ENCODE results near the gene SAMHD1.
"Not testable (repeated sequence)": the region's sequence is repeated elsewhere in the genome, so short reads cannot be mapped to it uniquely, and the experiment has no call there.

DNA sequence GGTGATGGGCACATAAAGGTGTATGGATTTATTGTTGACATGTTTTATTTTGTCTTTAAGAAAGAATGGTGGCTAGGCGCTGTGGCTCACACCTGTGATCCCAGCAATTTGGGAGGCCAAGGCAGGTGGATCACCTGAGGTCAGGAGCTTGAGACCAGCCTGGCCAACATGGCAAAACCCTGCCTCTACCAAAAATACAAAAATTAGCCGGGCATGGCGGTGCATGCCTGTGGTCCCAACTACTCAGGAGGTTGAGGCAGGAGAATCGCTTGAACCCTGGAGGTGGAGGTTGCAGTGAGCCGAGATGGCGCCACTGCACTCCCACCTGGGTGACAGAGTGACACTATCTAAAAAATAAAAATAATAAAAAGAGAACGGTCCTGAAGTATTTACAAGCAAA lies 45.4 kb downstream of the SAMHD1 start:
- TF ChIP-seq, protein P1, sequence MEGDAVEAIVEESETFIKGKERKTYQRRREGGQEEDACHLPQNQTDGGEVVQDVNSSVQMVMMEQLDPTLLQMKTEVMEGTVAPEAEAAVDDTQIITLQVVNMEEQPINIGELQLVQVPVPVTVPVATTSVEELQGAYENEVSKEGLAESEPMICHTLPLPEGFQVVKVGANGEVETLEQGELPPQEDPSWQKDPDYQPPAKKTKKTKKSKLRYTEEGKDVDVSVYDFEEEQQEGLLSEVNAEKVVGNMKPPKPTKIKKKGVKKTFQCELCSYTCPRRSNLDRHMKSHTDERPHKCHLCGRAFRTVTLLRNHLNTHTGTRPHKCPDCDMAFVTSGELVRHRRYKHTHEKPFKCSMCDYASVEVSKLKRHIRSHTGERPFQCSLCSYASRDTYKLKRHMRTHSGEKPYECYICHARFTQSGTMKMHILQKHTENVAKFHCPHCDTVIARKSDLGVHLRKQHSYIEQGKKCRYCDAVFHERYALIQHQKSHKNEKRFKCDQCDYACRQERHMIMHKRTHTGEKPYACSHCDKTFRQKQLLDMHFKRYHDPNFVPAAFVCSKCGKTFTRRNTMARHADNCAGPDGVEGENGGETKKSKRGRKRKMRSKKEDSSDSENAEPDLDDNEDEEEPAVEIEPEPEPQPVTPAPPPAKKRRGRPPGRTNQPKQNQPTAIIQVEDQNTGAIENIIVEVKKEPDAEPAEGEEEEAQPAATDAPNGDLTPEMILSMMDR (IDR thresholded peaks at IDR 0.05; ENCODE audit: insufficient read depth, low read length, poor library complexity, severe bottlenecking), result not testable (repeated sequence)
- TF ChIP-seq EZH2phosphoT487 (conservative IDR thresholded peaks at IDR 0.05; ENCODE audit: low read length), result not testable (repeated sequence)

All from SU-DHL-6 (cell line).